IPS DF 6.9 (cell line): Measurements from ENCODE around the gene FAM184B.

Experiments used
- DNase-seq: peaks from one replicate; pipeline ENCODE4 v3.0.0-alpha.2; 2013; ENCODE audit warnings: low read depth, low spot score
- H3K27ac ChIP-seq: one replicate; pipeline ENCODE4 v1.5.1; 2013; ENCODE audit warnings: low read length, control low read depth
- H3K27me3 ChIP-seq: 2 replicates; pipeline ENCODE4 v1.6.1; 2013; ENCODE audit warnings: mild to moderate bottlenecking, low read length; ENCODE audit not compliant: control insufficient read depth, insufficient read depth
- H3K36me3 ChIP-seq: 2 replicates; pipeline ENCODE4 v1.6.1; 2013; ENCODE audit warnings: low read length; ENCODE audit not compliant: control insufficient read depth, insufficient read depth
- H3K4me1 ChIP-seq: 2 replicates; pipeline ENCODE4 v1.6.1; 2013; ENCODE audit warnings: low read length; ENCODE audit not compliant: control insufficient read depth, insufficient read depth
- H3K4me3 ChIP-seq: 2 replicates; pipeline ENCODE4 v1.5.1; 2013; ENCODE audit warnings: mild to moderate bottlenecking, low read length
- H3K9me3 ChIP-seq: 2 replicates; pipeline ENCODE4 v1.6.1; 2013; ENCODE audit warnings: low read length, inconsistent platforms; ENCODE audit not compliant: control insufficient read depth, insufficient read depth
- WGBS: extraction: QIAGEN DNeasy Blood & Tissue Kit; methylation state at CpG from one replicate; pipeline ENCODE4 v1.1.7; 2013; ENCODE audit warnings: mixed read lengths, missing lambda C conversion rate; ENCODE audit not compliant: insufficient read length, insufficient coverage; 5-methylcytosine and 5-hydroxymethylcytosine counted together

Gene FAM184B

GRCh38 chr4:17809667-17810066 is 28.2 kb upstream of the FAM184B start:
- H3K27me3 ChIP-seq, result no peaks in the 10 kb centered on the region
- H3K36me3 ChIP-seq, result peaks cover 2% of the 10 kb centered on the region; the same call in 1 of the 2 replicates
- no peak overlapping the region for H3K27ac ChIP-seq
- no peaks in the 10 kb centered on the region; the same call in 1 of the 2 replicates for H3K4me1 ChIP-seq
- no peak for DNase-seq
- no CpG with 5 or more reads among the region's 7 CpGs for WGBS
- no peaks in the 10 kb centered on the region for H3K9me3 ChIP-seq
- peak overlapping the region; percentile 81; the same call in 1 of the 2 replicates for H3K4me3 ChIP-seq

- peaks cover 18% of the 10 kb centered on the region; the same call in 1 of the 2 replicates for H3K36me3 ChIP-seq
- no peaks in the 10 kb centered on the region for H3K27me3 ChIP-seq
- H3K27ac ChIP-seq, result no peak overlapping the region
- no CpG with 5 or more reads among the region's 6 CpGs for WGBS
- no peak overlapping the region for H3K4me3 ChIP-seq
- no peak for DNase-seq
- H3K9me3 ChIP-seq, result no peaks in the 10 kb centered on the region
- no peaks in the 10 kb centered on the region; the same call in 1 of the 2 replicates for H3K4me1 ChIP-seq
Observed at GRCh38 chr4:17807446-17807845, 26.0 kb upstream of the FAM184B start.

GRCh38 chr4:17805580-17806155 is 24.2 kb upstream of the FAM184B start:
- no peaks in the 10 kb centered on the region for H3K9me3 ChIP-seq
- WGBS, result no CpG with 5 or more reads among the region's 3 CpGs
- no peak overlapping the region for H3K27ac ChIP-seq
- H3K27me3 ChIP-seq, result no peaks in the 10 kb centered on the region
- DNase-seq, result no peak
- H3K36me3 ChIP-seq, result peaks cover 18% of the 10 kb centered on the region; the same call in 1 of the 2 replicates
- no peaks in the 10 kb centered on the region; the same call in 1 of the 2 replicates for H3K4me1 ChIP-seq
- no peak overlapping the region for H3K4me3 ChIP-seq

- no CpG with 5 or more reads among the region's 1 CpG for WGBS
- DNase-seq, result no peak
- Histone ChIP-seq H3K9me3 (no peaks in the 10 kb centered on the region), H3K4me1 (no peaks in the 10 kb centered on the region), H3K4me3 (no peak overlapping the region), H3K27me3 (no peaks in the 10 kb centered on the region), H3K27ac (no peak overlapping the region), H3K36me3 (no peaks in the 10 kb centered on the region)
Observed at GRCh38 chr4:17797808-17798207, 16.4 kb upstream of the FAM184B start.

- H3K36me3 ChIP-seq, result no peaks in the 10 kb centered on the region
- WGBS, result no CpG with 5 or more reads among the region's 1 CpG
Observed at GRCh38 chr4:17794730-17795129, 13.3 kb upstream of the FAM184B start.

GRCh38 chr4:17788956-17789355 is 7.5 kb upstream of the FAM184B start:
- H3K36me3 ChIP-seq, result no peaks in the 10 kb centered on the region
- DNase-seq, result no peak
- H3K27me3 ChIP-seq, result no peaks in the 10 kb centered on the region
- H3K27ac ChIP-seq, result no peak overlapping the region
- no peaks in the 10 kb centered on the region for H3K4me1 ChIP-seq
- H3K4me3 ChIP-seq, result no peak overlapping the region
- H3K9me3 ChIP-seq, result no peaks in the 10 kb centered on the region

More at GRCh38 chr4:17794730-17795129, 13.3 kb upstream of the FAM184B start:
- no peak for DNase-seq
- Histone ChIP-seq H3K27ac (no peak overlapping the region), H3K9me3 (no peaks in the 10 kb centered on the region), H3K4me3 (no peak overlapping the region), H3K4me1 (no peaks in the 10 kb centered on the region), H3K27me3 (no peaks in the 10 kb centered on the region)

GRCh38 chr4:17787315-17787714 is 5.9 kb upstream of the FAM184B start:
- H3K4me1 ChIP-seq, result no peaks in the 10 kb centered on the region
- peaks cover 4% of the 10 kb centered on the region; the same call in 1 of the 2 replicates for H3K27me3 ChIP-seq
- no peak overlapping the region for H3K4me3 ChIP-seq
- H3K9me3 ChIP-seq, result no peaks in the 10 kb centered on the region
- no peak for DNase-seq
- no peak overlapping the region for H3K27ac ChIP-seq
- no peaks in the 10 kb centered on the region for H3K36me3 ChIP-seq
- no CpG with 5 or more reads among the region's 5 CpGs for WGBS

GRCh38 chr4:17786567-17786966 is 5.1 kb upstream of the FAM184B start:
- no peak for DNase-seq
- peaks cover 10% of the 10 kb centered on the region; the same call in 1 of the 2 replicates for H3K27me3 ChIP-seq
- no peaks in the 10 kb centered on the region for H3K9me3 ChIP-seq
- H3K36me3 ChIP-seq, result no peaks in the 10 kb centered on the region
- H3K27ac ChIP-seq, result no peak overlapping the region
- peaks cover 3% of the 10 kb centered on the region; the same call in 1 of the 2 replicates for H3K4me1 ChIP-seq
- no peak overlapping the region for H3K4me3 ChIP-seq
- WGBS, result no CpG with 5 or more reads among the region's 5 CpGs

- Histone ChIP-seq H3K36me3 (no peaks in the 10 kb centered on the region), H3K4me3 (no peak overlapping the region), H3K4me1 (peaks cover 3% of the 10 kb centered on the region; the same call in 1 of the 2 replicates), H3K9me3 (no peaks in the 10 kb centered on the region), H3K27me3 (peaks cover 16% of the 10 kb centered on the region; the same call in 1 of the 2 replicates), H3K27ac (no peak overlapping the region)
- no CpG with 5 or more reads among the region's 5 CpGs for WGBS
- DNase-seq, result no peak
Observed at GRCh38 chr4:17785858-17786257, 4.4 kb upstream of the FAM184B start.

GRCh38 chr4:17780501-17781299 is 721 bp downstream of the FAM184B start:
- Histone ChIP-seq H3K27ac (no peak overlapping the region), H3K36me3 (no peaks in the 10 kb centered on the region), H3K9me3 (no peaks in the 10 kb centered on the region), H3K4me1 (peaks cover 3% of the 10 kb centered on the region; the same call in 1 of the 2 replicates), H3K4me3 (peak overlapping the region; percentile 27; the same call in 1 of the 2 replicates), H3K27me3 (peaks cover 28% of the 10 kb centered on the region; the same call in 1 of the 2 replicates)
- DNase-seq, result no peak
- no CpG with 5 or more reads among the region's 31 CpGs for WGBS
